GM12872 (cell line): ENCODE data around the gene NKX2-4.

Experiments used
- CTCF ChIP-seq: IDR thresholded peaks from 3 replicates; pipeline ENCODE4 v1.5.1; 2011; ENCODE audit warnings: low read depth, mild to moderate bottlenecking, low read length, moderate library complexity; ENCODE audit not compliant: insufficient read depth

Gene NKX2-4

DNA sequence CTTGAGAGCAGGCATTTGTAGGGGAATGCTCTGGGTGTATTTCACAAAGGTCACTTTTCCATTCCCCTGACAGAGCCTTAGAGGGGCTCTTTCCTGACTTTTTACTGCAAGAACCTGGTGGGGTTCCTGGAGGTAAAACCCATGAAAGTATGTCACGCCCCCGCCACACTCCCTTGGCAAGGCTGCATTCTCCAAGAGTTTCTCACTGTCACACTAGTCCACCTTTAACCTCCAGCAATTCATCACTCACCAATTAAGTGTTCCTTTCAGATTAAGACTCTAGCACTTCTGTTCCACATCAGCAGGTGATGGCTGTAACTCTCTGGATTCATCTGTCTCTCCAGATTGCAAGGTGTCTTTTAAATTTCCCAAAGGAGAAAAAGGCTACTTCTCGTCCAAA is 32.7 kb upstream of the NKX2-4 start:
- no peak for TF ChIP-seq CTCF

DNA sequence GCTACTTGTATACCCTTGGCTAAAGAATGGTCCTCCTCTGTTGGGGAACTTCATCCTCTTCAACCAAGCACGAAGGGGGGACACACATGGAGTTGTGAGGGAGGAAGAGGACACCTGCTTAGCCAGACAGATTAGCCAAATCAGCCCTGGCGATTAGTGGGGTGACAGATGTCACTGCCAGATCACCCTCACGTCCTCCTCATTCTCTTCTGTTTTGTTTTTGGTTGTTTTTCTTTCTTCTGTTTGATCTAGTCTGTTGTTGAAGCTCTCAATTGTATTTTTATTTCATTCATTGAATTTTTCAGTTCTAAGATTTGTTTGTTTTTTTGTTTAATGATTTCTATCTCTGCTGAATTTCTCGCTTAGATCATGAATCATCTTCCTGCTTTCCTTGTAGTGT is 27.5 kb upstream of the NKX2-4 start:
- TF ChIP-seq CTCF, result no peak

GRCh38 chr20:21421601-21422236 is 24.4 kb upstream of the NKX2-4 start:
- no peak for TF ChIP-seq CTCF

DNA sequence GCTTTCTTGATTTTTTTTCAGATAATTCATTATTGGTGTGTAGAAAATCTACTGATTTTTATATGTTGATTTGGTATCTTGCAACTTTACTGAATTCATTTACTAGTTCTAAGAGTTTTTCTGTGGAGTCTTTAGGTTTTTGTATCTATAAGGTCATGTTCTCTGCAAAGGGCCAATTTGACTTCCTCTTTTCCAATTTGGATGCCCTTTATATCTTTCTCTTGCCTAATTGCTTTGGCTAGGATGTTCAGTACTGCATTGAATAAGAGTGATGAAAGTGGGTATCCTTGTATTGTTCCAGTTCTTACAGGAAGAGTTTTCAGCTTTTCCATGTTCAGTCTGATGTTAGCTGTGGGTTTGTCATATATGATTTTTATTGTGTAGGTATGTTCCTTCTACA is 14.4 kb upstream of the NKX2-4 start:
- no peak for TF ChIP-seq CTCF

DNA sequence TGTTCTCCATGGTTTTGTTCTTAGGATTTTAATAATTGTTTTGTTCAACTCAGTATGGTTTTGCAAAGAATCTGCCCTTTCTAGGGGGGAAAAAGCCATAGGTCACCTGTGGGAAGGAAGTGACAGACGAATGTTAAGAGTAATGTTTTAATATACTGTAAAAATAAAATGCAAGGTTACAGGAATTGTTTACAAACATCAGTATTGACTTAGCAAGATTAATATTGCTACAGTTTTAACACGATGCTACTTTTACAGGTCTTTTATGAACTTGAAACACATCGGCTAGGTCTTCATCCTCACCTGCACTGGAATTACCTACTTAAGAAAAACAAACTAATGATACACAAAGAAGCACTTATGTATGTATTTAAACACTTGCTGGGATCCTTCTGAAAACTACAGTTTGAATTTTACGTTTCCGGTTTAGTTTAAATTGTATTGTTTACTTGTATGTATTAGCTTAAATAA is 1.7 kb upstream of the NKX2-4 start:
- TF ChIP-seq CTCF, result no peak

GRCh38 chr20:21398109-21399004 is 1.0 kb upstream of the NKX2-4 start:
- no peak for TF ChIP-seq CTCF

- no peak for TF ChIP-seq CTCF
Measured at GRCh38 chr20:21396599-21397340, 556 bp downstream of the NKX2-4 start.
